Stomach (tissue), 4 donors: ENCODE measurements around the gene C20orf96.

Experiments
- POLR2A ChIP-seq, 4 donors: fragments of 450-650 bp; IDR thresholded peaks; one replicate each; pipeline ENCODE4 v1.6.1; 2016; ENCODE audit warnings: antibody characterized with exemption in 4 of 4, control low read depth in 2 of 4, mild to moderate bottlenecking in 1 of 4, moderate library complexity in 1 of 4
- POLR2AphosphoS5 ChIP-seq, 3 donors: sonication (generic); formaldehyde crosslinking; IDR thresholded peaks; one replicate each; pipeline ENCODE4 v1.6.1; 2016; ENCODE audit warnings: antibody characterized with exemption in 3 of 3
- TF ChIP-seq, protein P1 (sequence below), 7 experiments: fragments of 450-650 bp in 4 of 7; fragments of 200-600 bp in 3 of 7; sonication (generic) in 3 of 7; IDR thresholded peaks; one replicate each; pipeline ENCODE4 v1.5.1; 2016 to 2019; ENCODE audit warnings: antibody characterized with exemption in 7 of 7, control low read depth in 2 of 7, mild to moderate bottlenecking in 1 of 7

DNA sequence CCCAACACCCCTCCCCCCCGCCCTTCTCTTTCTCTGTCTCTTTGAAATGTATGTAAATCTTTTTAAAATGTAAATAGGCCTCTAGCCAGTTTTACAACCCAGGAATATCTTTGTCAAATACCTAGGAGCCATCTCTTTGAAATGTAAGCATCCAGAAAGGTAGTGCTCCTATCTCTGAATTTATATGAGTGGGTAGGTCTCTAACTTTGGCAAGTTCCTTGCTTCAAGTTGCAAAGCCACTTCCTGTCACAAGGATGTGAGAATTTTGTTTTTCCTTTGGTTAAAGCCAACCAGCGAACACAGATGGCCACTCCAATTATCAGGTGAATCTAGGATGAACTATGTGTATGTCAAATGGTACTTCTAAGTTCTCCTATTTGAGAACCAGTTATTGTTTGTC, 39.2 kb downstream of the C20orf96 start:
- TF ChIP-seq, protein P1, sequence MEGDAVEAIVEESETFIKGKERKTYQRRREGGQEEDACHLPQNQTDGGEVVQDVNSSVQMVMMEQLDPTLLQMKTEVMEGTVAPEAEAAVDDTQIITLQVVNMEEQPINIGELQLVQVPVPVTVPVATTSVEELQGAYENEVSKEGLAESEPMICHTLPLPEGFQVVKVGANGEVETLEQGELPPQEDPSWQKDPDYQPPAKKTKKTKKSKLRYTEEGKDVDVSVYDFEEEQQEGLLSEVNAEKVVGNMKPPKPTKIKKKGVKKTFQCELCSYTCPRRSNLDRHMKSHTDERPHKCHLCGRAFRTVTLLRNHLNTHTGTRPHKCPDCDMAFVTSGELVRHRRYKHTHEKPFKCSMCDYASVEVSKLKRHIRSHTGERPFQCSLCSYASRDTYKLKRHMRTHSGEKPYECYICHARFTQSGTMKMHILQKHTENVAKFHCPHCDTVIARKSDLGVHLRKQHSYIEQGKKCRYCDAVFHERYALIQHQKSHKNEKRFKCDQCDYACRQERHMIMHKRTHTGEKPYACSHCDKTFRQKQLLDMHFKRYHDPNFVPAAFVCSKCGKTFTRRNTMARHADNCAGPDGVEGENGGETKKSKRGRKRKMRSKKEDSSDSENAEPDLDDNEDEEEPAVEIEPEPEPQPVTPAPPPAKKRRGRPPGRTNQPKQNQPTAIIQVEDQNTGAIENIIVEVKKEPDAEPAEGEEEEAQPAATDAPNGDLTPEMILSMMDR (IDR thresholded peaks at IDR 0.05) = no peak
- no peak for TF ChIP-seq POLR2A (IDR thresholded peaks at IDR 0.05)
- TF ChIP-seq POLR2AphosphoS5 (IDR thresholded peaks at IDR 0.05) = no peak
